ENCODE results near the gene NACA2.

Gene NACA2

GRCh38 chr17:61594294-61594825 lies 3.3 kb upstream of the NACA2 start:
- H3K27me3 ChIP-seq (ENCODE audit: insufficient read depth, low read length, poor library complexity): peaks cover 26% of the 10 kb centered on the region
- ATAC-seq (ENCODE audit: insufficient read depth, low read depth) (no peak), DNase-seq (no peak)
- H3K79me2 ChIP-seq (ENCODE audit: insufficient read depth, low read length): no peaks in the 10 kb centered on the region
- H3K4me2 ChIP-seq (ENCODE audit: insufficient read depth, low read length): no peak overlapping the region
- no peaks in the 10 kb centered on the region for H4K20me1 ChIP-seq (ENCODE audit: insufficient read depth, low read length)
- no peak for TF ChIP-seq EZH2 (IDR thresholded peaks at IDR 0.05; ENCODE audit: borderline replicate concordance, low read depth, low read length, severe bottlenecking)
- no peak for TF ChIP-seq CTCF (IDR thresholded peaks at IDR 0.05; ENCODE audit: borderline replicate concordance, extremely low read depth, low read length, poor library complexity, severe bottlenecking)
- H3K4me3 ChIP-seq (ENCODE audit: low read depth in 1 of 2, low read length in 2 of 2): no peak overlapping the region
- H2AFZ ChIP-seq (ENCODE audit: low read depth, low read length): no peak overlapping the region
- no peak overlapping the region for H3K27ac ChIP-seq (ENCODE audit: low read length)
- no peaks in the 10 kb centered on the region for H3K9me3 ChIP-seq (ENCODE audit: insufficient read depth, low read length, severe bottlenecking)
- H3K36me3 ChIP-seq (ENCODE audit: insufficient read depth, low read length): no peaks in the 10 kb centered on the region
- no peaks in the 10 kb centered on the region for H3K4me1 ChIP-seq (ENCODE audit: insufficient read depth, low read length)
- H3K9ac ChIP-seq (ENCODE audit: low read depth, low read length): no peak overlapping the region

- no peak overlapping the region for H2AFZ ChIP-seq (ENCODE audit: low read depth, low read length)
- no peaks in the 10 kb centered on the region for H4K20me1 ChIP-seq (ENCODE audit: insufficient read depth, low read length)
- H3K27me3 ChIP-seq (ENCODE audit: insufficient read depth, low read length, poor library complexity): peaks cover 19% of the 10 kb centered on the region
- no peak overlapping the region for H3K27ac ChIP-seq (ENCODE audit: low read length)
- no peak overlapping the region for H3K9ac ChIP-seq (ENCODE audit: low read depth, low read length)
- DNase-seq (no peak), ATAC-seq (ENCODE audit: insufficient read depth, low read depth) (no peak)
- TF ChIP-seq EZH2 (IDR thresholded peaks at IDR 0.05; ENCODE audit: borderline replicate concordance, low read depth, low read length, severe bottlenecking): no peak
- TF ChIP-seq CTCF (IDR thresholded peaks at IDR 0.05; ENCODE audit: borderline replicate concordance, extremely low read depth, low read length, poor library complexity, severe bottlenecking): no peak
- no peaks in the 10 kb centered on the region for H3K36me3 ChIP-seq (ENCODE audit: insufficient read depth, low read length)
- no peaks in the 10 kb centered on the region for H3K9me3 ChIP-seq (ENCODE audit: insufficient read depth, low read length, severe bottlenecking)
- no peaks in the 10 kb centered on the region for H3K79me2 ChIP-seq (ENCODE audit: insufficient read depth, low read length)
- H3K4me2 ChIP-seq (ENCODE audit: insufficient read depth, low read length): no peak overlapping the region
- H3K4me3 ChIP-seq (ENCODE audit: low read depth in 1 of 2, low read length in 2 of 2): no peak overlapping the region
- H3K4me1 ChIP-seq (ENCODE audit: insufficient read depth, low read length): no peaks in the 10 kb centered on the region
These were observed 2.4 kb upstream of the NACA2 start for GRCh38 chr17:61593426-61593825.

GRCh38 chr17:61591930-61592329 lies 911 bp upstream of the NACA2 start:
- Histone ChIP-seq H3K27ac (ENCODE audit: low read length) (no peak overlapping the region), H3K4me2 (ENCODE audit: insufficient read depth, low read length) (no peak overlapping the region), H3K79me2 (ENCODE audit: insufficient read depth, low read length) (no peaks in the 10 kb centered on the region), H3K4me1 (ENCODE audit: insufficient read depth, low read length) (no peaks in the 10 kb centered on the region), H3K9ac (ENCODE audit: low read depth, low read length) (no peak overlapping the region), H3K4me3 (ENCODE audit: low read depth in 1 of 2, low read length in 2 of 2) (no peak overlapping the region), H3K36me3 (ENCODE audit: insufficient read depth, low read length) (no peaks in the 10 kb centered on the region), H3K27me3 (ENCODE audit: insufficient read depth, low read length, poor library complexity) (peaks cover 11% of the 10 kb centered on the region), H3K9me3 (ENCODE audit: insufficient read depth, low read length, severe bottlenecking) (no peaks in the 10 kb centered on the region), H4K20me1 (ENCODE audit: insufficient read depth, low read length) (no peaks in the 10 kb centered on the region), H2AFZ (ENCODE audit: low read depth, low read length) (no peak overlapping the region)
- TF ChIP-seq CTCF (IDR thresholded peaks at IDR 0.05; ENCODE audit: borderline replicate concordance, extremely low read depth, low read length, poor library complexity, severe bottlenecking): no peak
- TF ChIP-seq EZH2 (IDR thresholded peaks at IDR 0.05; ENCODE audit: borderline replicate concordance, low read depth, low read length, severe bottlenecking): no peak
- ATAC-seq (ENCODE audit: insufficient read depth, low read depth): no peak
- no peak for DNase-seq

- DNase-seq (no peak), ATAC-seq (ENCODE audit: insufficient read depth, low read depth) (no peak)
- Histone ChIP-seq H3K27me3 (ENCODE audit: insufficient read depth, low read length, poor library complexity) (peaks cover 5% of the 10 kb centered on the region), H3K27ac (ENCODE audit: low read length) (no peak overlapping the region), H3K4me1 (ENCODE audit: insufficient read depth, low read length) (no peaks in the 10 kb centered on the region), H4K20me1 (ENCODE audit: insufficient read depth, low read length) (no peaks in the 10 kb centered on the region), H3K9ac (ENCODE audit: low read depth, low read length) (no peak overlapping the region), H2AFZ (ENCODE audit: low read depth, low read length) (no peak overlapping the region), H3K79me2 (ENCODE audit: insufficient read depth, low read length) (no peaks in the 10 kb centered on the region), H3K4me2 (ENCODE audit: insufficient read depth, low read length) (no peak overlapping the region), H3K4me3 (ENCODE audit: low read depth in 1 of 2, low read length in 2 of 2) (no peak overlapping the region), H3K9me3 (ENCODE audit: insufficient read depth, low read length, severe bottlenecking) (no peaks in the 10 kb centered on the region), H3K36me3 (ENCODE audit: insufficient read depth, low read length) (no peaks in the 10 kb centered on the region)
- TF ChIP-seq EZH2 (IDR thresholded peaks at IDR 0.05; ENCODE audit: borderline replicate concordance, low read depth, low read length, severe bottlenecking): no peak
- no peak for TF ChIP-seq CTCF (IDR thresholded peaks at IDR 0.05; ENCODE audit: borderline replicate concordance, extremely low read depth, low read length, poor library complexity, severe bottlenecking)
These were observed 1.0 kb downstream of the NACA2 start for GRCh38 chr17:61589990-61590389.

All from DND-41 (cell line).